ENCODE data around the gene GJC2. TPM values are rescaled to one million over a fixed set of nuclear protein-coding genes. Genes with fewer than 3 reads are reported as not detected.

The GJC2 gene
- total and polyA plus RNA-seq, 10 of the 15 experiments (the other 5 are each of a cell fraction or from before 2014, with no cell fraction given), result 0.04 to 0.44 (median 0.07) TPM; not detected in 4

DNA sequence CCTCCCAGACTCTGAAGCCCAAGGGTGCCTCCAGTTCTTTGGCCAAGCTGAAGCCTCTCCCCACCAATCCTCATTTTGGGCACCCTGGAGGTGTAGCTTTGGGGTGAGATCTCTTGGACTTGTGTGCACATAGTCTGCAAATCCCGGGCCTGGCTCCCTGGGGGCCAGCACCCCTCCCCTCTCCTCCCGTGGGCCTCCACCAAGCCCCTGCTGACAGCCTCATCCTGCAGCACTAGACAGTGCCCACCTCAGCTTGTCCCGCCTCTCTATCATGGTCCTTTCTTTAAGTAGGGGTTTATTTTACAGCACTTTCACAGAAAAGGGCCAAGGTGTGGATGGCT lies 3.2 kb downstream of the GJC2 start:
- CTCF ChIA-PET, result no interaction called here

More for the DNA sequence above, 3.2 kb downstream of the GJC2 start:
- 23% methylated on average over 3 of the region's 3 CpGs for WGBS (ENCODE audit: insufficient coverage, insufficient replicate concordance, low lambda C conversion rate, missing lambda C conversion rate)
- ATAC-seq (no peak), DNase-seq (ENCODE audit: low read depth, low spot score) (no peak), FAIRE-seq (no peak)
- no peak overlapping the region for H3K9ac ChIP-seq (ENCODE audit: control insufficient read depth, insufficient read depth, low read length)
- no peak for TF ChIP-seq DPF2 (IDR thresholded peaks at IDR 0.05)
- TF ChIP-seq NFIC (IDR thresholded peaks at IDR 0.05; ENCODE audit: low read depth, low read length), result no peak
- TF ChIP-seq, protein P1, sequence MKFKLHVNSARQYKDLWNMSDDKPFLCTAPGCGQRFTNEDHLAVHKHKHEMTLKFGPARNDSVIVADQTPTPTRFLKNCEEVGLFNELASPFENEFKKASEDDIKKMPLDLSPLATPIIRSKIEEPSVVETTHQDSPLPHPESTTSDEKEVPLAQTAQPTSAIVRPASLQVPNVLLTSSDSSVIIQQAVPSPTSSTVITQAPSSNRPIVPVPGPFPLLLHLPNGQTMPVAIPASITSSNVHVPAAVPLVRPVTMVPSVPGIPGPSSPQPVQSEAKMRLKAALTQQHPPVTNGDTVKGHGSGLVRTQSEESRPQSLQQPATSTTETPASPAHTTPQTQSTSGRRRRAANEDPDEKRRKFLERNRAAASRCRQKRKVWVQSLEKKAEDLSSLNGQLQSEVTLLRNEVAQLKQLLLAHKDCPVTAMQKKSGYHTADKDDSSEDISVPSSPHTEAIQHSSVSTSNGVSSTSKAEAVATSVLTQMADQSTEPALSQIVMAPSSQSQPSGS (IDR thresholded peaks at IDR 0.05; ENCODE audit: low read length), result no peak
- no peak for TF ChIP-seq TCF7 (IDR thresholded peaks at IDR 0.05; ENCODE audit: borderline replicate concordance)
- no peak for TF ChIP-seq RB1 (IDR thresholded peaks at IDR 0.05; ENCODE audit: borderline replicate concordance)
- TF ChIP-seq, protein P2, sequence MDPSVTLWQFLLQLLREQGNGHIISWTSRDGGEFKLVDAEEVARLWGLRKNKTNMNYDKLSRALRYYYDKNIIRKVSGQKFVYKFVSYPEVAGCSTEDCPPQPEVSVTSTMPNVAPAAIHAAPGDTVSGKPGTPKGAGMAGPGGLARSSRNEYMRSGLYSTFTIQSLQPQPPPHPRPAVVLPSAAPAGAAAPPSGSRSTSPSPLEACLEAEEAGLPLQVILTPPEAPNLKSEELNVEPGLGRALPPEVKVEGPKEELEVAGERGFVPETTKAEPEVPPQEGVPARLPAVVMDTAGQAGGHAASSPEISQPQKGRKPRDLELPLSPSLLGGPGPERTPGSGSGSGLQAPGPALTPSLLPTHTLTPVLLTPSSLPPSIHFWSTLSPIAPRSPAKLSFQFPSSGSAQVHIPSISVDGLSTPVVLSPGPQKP (IDR thresholded peaks at IDR 0.05; ENCODE audit: low read depth, low read length), result no peak
- TF ChIP-seq, protein P3, sequence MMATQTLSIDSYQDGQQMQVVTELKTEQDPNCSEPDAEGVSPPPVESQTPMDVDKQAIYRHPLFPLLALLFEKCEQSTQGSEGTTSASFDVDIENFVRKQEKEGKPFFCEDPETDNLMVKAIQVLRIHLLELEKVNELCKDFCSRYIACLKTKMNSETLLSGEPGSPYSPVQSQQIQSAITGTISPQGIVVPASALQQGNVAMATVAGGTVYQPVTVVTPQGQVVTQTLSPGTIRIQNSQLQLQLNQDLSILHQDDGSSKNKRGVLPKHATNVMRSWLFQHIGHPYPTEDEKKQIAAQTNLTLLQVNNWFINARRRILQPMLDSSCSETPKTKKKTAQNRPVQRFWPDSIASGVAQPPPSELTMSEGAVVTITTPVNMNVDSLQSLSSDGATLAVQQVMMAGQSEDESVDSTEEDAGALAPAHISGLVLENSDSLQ (IDR thresholded peaks at IDR 0.05), result no peak
- no peak for TF ChIP-seq CREM (IDR thresholded peaks at IDR 0.05; ENCODE audit: low read depth)
- TF ChIP-seq EGR1 (IDR thresholded peaks at IDR 0.05; ENCODE audit: borderline replicate concordance in 1 of 2, low read depth in 2 of 2, low read length in 2 of 2), result no peak
- no peak overlapping the region for H3K27ac ChIP-seq (ENCODE audit: control insufficient read depth, insufficient read depth)
- intact Hi-C loops (cut with micrococcal nuclease; ENCODE audit: unreplicated experiment), result no loop called here
- H3K9me3 ChIP-seq (replicated peaks; ENCODE audit: control insufficient read depth, insufficient read depth, low read length), result no peaks in the 10 kb centered on the region
- H3K79me2 ChIP-seq (ENCODE audit: control insufficient read depth, insufficient read depth, low read length), result no peaks in the 10 kb centered on the region
- H3K4me1 ChIP-seq (ENCODE audit: control insufficient read depth, insufficient read depth, low read length), result no peaks in the 10 kb centered on the region
- SMC1A ChIA-PET (ENCODE audit: uncharacterized antibody, unreplicated experiment), result interaction anchor here (2.4 kb wide), 1 partner anchor 12 kb away, joined by 9 read pairs; the partner anchor contains the start of gene IBA57
- H3K4me3 ChIP-seq, result no peak overlapping the region
- no TSS peak for BruUV-seq (replicated peaks)
- POLR2A ChIA-PET, result interaction anchor here (0.7 to 1.3 kb wide), 2 partner anchors 9 kb away, joined by 3 read pairs; no protein-coding TSS in a partner anchor
- in situ Hi-C loops (cut with MboI), result no loop called here
- peaks cover 0 to 10% of the 10 kb centered on the region in 2 experiments; a peak in 2 of 4 replicates for H3K36me3 ChIP-seq (ENCODE audit: control insufficient read depth in 2 of 2, insufficient read depth in 2 of 2, low read length in 1 of 2)
- H2AFZ ChIP-seq (ENCODE audit: control insufficient read depth, low read depth, low read length), result no peak overlapping the region
- H3K4me2 ChIP-seq (ENCODE audit: control insufficient read depth, insufficient read depth), result no peak overlapping the region
- RAD21 ChIA-PET (ENCODE audit: unreplicated experiment), result no interaction called here
- H3K27me3 ChIP-seq (replicated peaks in 1 of 2; ENCODE audit: control insufficient read depth in 2 of 2, insufficient read depth in 2 of 2, low read length in 1 of 2), result no peaks in the 10 kb centered on the region
- no peaks in the 10 kb centered on the region for H4K20me1 ChIP-seq (ENCODE audit: control insufficient read depth, insufficient read depth)
